Activated naive CD8-positive, alpha-beta T cell treated with anti-CD3 and anti-CD28 coated beads for 36 hours (primary cell): ENCODE results near the gene PMAIP1. TPM values are rescaled to one million over a fixed set of nuclear protein-coding genes. Genes with fewer than 3 reads are reported as not detected.

Experiments
- DNase-seq: peaks from one replicate; pipeline ENCODE4 v3.0.0; 2021
- H3K27ac Mint-ChIP-seq: one replicate; pipeline ENCODE4 v1.8.0; 2022; ENCODE audit warnings: mild to moderate bottlenecking, moderate library complexity, mixed read lengths
- H3K27me3 Mint-ChIP-seq: one replicate; pipeline ENCODE4 v1.8.0; 2022; ENCODE audit warnings: mild to moderate bottlenecking, mixed read lengths
- H3K36me3 Mint-ChIP-seq: one replicate; pipeline ENCODE4 v1.8.0; 2021; ENCODE audit warnings: mild to moderate bottlenecking, mixed read lengths
- H3K4me1 Mint-ChIP-seq: one replicate; pipeline ENCODE4 v1.8.0; 2021; ENCODE audit warnings: mixed read lengths
- H3K4me3 Mint-ChIP-seq: one replicate; pipeline ENCODE4 v1.8.0; 2022; ENCODE audit warnings: mild to moderate bottlenecking, moderate library complexity, mixed read lengths
- H3K9me3 Mint-ChIP-seq: one replicate; pipeline ENCODE4 v1.8.0; 2022; ENCODE audit warnings: mixed read lengths
- total RNA-seq, 2 experiments: library from RNA; stranded (reverse); gene quantifications; one replicate each; pipeline ENCODE4 v1.2.3, GENCODE V29; 2021

The PMAIP1 gene
- total RNA-seq, 2 experiments from 2014 or later: 82.0 to 83.4 TPM

DNA sequence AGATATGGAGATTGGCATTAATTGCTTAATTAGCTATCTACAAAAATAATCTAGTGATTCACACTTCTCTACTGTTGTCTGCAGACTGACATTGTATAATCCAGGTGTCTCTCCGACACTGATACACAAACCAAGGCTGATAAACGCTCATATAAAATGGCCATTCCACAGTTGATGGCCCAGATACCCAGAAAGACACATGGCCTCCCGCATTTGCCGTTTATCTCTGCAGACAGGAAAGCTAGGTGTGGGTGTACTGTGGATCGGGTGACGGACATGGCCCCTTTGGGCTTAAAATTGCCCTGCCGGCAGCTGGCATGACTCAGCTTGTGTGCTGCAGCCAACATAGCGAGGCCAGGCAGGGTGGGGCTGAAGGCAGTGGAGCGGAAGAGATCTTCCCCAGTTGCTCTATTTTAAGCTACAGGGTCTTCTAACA lies 18.5 kb downstream of the PMAIP1 start:
- Mint-ChIP-seq H3K4me3 (peak overlapping the region; percentile 16), H3K27me3 (peaks cover 17% of the 10 kb centered on the region), H3K27ac (no peak overlapping the region), H3K36me3 (no peaks in the 10 kb centered on the region), H3K9me3 (no peaks in the 10 kb centered on the region), H3K4me1 (peaks cover 21% of the 10 kb centered on the region)
- peak; percentile 22 for DNase-seq

DNA sequence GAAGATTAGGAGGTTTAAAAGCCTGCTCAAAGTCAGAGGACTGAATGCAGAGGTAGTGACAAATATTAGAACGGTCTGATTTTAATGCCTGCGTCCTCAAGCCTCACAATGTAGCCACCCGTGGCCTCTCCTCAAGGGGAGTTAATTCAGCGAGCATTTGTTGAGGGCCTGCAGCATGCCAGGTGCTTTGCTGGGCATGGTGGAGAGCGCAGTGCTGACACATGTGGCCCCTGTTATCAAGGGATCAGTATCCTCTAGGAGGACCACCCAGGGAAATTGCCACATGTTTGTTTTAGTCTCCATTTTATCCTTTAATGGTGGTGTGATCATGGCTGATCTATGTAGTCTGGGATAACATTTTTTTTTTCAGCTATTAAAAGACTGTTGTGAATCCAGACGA lies 19.2 kb downstream of the PMAIP1 start:
- peaks cover 28% of the 10 kb centered on the region for H3K4me1 Mint-ChIP-seq
- no peak for DNase-seq
- no peaks in the 10 kb centered on the region for H3K36me3 Mint-ChIP-seq
- peaks cover 19% of the 10 kb centered on the region for H3K27me3 Mint-ChIP-seq
- H3K27ac Mint-ChIP-seq: no peak overlapping the region
- H3K4me3 Mint-ChIP-seq: no peak overlapping the region
- no peaks in the 10 kb centered on the region for H3K9me3 Mint-ChIP-seq

GRCh38 chr18:59921384-59921891 lies 21.6 kb downstream of the PMAIP1 start:
- Mint-ChIP-seq H3K36me3 (no peaks in the 10 kb centered on the region), H3K4me3 (no peak overlapping the region), H3K9me3 (no peaks in the 10 kb centered on the region), H3K27ac (peak overlapping the region; percentile 57), H3K4me1 (peaks cover 35% of the 10 kb centered on the region), H3K27me3 (peaks cover 29% of the 10 kb centered on the region)
- peak; percentile 69 for DNase-seq

- Mint-ChIP-seq H3K27me3 (peaks cover 20% of the 10 kb centered on the region), H3K4me3 (no peak overlapping the region), H3K27ac (no peak overlapping the region), H3K9me3 (no peaks in the 10 kb centered on the region), H3K4me1 (peaks cover 41% of the 10 kb centered on the region), H3K36me3 (no peaks in the 10 kb centered on the region)
- no peak for DNase-seq
Measured at GRCh38 chr18:59923539-59924196, 23.9 kb downstream of the PMAIP1 start.

DNA sequence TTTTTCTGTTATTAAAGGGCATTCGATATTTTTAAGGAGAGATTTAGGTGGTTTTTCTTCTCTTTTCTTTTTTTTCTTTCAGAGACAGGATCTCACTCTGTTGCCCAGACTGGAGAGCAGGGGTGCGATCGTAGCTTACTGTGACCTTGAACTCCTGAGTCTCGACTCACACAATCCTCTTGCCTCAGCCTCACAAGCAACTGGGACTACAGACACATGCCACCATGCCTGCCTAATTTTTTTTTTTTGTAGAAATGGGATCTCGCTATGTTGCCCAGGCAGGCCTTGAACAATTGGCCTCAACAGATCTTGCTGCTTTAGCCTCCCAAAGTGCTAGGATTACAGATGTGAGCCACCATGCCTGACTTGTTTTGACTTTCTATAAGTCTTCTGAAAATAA lies 26.3 kb downstream of the PMAIP1 start:
- H3K4me1 Mint-ChIP-seq: peaks cover 41% of the 10 kb centered on the region
- no peaks in the 10 kb centered on the region for H3K9me3 Mint-ChIP-seq

GRCh38 chr18:59927246-59927825 lies 27.5 kb downstream of the PMAIP1 start:
- Mint-ChIP-seq H3K4me1 (peaks cover 32% of the 10 kb centered on the region), H3K9me3 (no peaks in the 10 kb centered on the region), H3K27me3 (peaks cover 12% of the 10 kb centered on the region), H3K27ac (peak overlapping the region; percentile 73), H3K36me3 (no peaks in the 10 kb centered on the region), H3K4me3 (no peak overlapping the region)
- DNase-seq: peak; percentile 33

More for the DNA sequence above, 26.3 kb downstream of the PMAIP1 start:
- Mint-ChIP-seq H3K4me3 (no peak overlapping the region), H3K27ac (peak overlapping the region; percentile 73), H3K36me3 (no peaks in the 10 kb centered on the region), H3K27me3 (peaks cover 20% of the 10 kb centered on the region)
- no peak for DNase-seq

DNA sequence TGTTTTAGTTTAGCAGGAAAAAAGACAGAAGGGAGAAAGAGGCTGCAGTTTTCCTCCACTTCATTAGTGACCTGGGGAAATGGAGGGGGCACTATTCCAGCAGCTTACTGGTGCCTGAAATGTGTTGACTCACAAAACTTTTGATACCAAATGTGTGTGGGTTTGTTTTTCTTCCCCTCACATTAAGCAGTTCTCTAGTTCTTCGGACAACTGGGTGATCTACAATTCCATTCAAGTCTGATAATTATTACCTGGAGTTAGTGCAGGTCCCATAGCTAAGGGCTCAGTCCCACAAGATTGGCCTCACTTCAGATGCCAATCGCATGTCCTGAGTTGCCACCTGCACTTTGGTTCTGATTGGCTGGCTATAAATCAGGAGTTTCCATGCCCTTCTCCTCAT lies 28.4 kb downstream of the PMAIP1 start:
- no peak overlapping the region for H3K27ac Mint-ChIP-seq
- peaks cover 12% of the 10 kb centered on the region for H3K27me3 Mint-ChIP-seq

GRCh38 chr18:59929621-59930295 lies 30.0 kb downstream of the PMAIP1 start:
- H3K4me3 Mint-ChIP-seq: no peak overlapping the region
- H3K27ac Mint-ChIP-seq: no peak overlapping the region
- peaks cover 20% of the 10 kb centered on the region for H3K4me1 Mint-ChIP-seq
- H3K36me3 Mint-ChIP-seq: no peaks in the 10 kb centered on the region
- peaks cover 3% of the 10 kb centered on the region for H3K27me3 Mint-ChIP-seq
- no peak for DNase-seq
- no peaks in the 10 kb centered on the region for H3K9me3 Mint-ChIP-seq

More for the DNA sequence above, 28.4 kb downstream of the PMAIP1 start:
- no peaks in the 10 kb centered on the region for H3K36me3 Mint-ChIP-seq
- no peak for DNase-seq
- H3K4me3 Mint-ChIP-seq: no peak overlapping the region
- H3K9me3 Mint-ChIP-seq: no peaks in the 10 kb centered on the region
- peaks cover 31% of the 10 kb centered on the region for H3K4me1 Mint-ChIP-seq

DNA sequence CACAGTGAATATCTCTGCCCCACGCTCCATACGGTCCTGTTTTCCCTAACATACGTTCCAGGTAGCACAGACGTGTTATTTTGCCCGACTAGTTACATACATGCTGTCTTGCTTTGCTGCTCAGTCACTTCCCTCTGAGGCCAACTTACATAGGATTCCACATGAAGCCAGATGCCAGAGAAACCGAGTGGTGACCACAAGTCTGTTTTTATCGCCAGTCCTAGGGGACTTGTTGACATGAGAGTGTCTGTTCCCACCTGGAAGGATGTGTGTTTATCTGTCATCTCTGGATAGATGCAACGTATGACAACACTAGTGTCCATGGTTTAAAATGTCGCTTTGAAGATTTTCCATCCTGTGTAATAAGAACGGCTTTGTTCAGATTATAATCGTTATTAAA lies 32.6 kb downstream of the PMAIP1 start:
- no peaks in the 10 kb centered on the region for H3K9me3 Mint-ChIP-seq
- H3K4me1 Mint-ChIP-seq: peaks cover 6% of the 10 kb centered on the region
- no peak overlapping the region for H3K4me3 Mint-ChIP-seq
- no peaks in the 10 kb centered on the region for H3K27me3 Mint-ChIP-seq
- H3K27ac Mint-ChIP-seq: no peak overlapping the region
- no peaks in the 10 kb centered on the region for H3K36me3 Mint-ChIP-seq
- DNase-seq: no peak

DNA sequence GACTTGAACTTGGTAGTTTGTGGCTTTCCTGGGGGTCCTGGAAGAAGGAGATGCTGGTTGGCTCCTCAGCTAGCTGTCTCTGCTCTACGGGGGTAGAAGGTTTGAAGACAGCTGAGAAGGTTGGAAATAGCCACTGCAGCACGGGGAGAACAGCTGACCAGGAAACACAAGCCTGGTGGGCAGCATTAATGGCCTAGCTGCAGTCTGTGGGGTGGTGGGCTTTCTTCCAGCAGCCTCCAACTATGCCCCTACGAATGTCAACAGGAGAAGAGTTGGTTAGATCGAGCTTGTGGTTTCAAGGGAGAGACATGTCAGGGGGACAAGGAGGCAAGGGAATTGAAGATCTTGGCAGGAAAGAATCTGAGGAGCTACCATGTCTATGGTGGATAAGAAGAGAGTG lies 38.9 kb downstream of the PMAIP1 start:
- H3K4me1 Mint-ChIP-seq: no peaks in the 10 kb centered on the region
- no peaks in the 10 kb centered on the region for H3K36me3 Mint-ChIP-seq
- H3K4me3 Mint-ChIP-seq: no peak overlapping the region
- no peak overlapping the region for H3K27ac Mint-ChIP-seq
- DNase-seq: no peak
- H3K9me3 Mint-ChIP-seq: no peaks in the 10 kb centered on the region
- peaks cover 4% of the 10 kb centered on the region for H3K27me3 Mint-ChIP-seq

DNA sequence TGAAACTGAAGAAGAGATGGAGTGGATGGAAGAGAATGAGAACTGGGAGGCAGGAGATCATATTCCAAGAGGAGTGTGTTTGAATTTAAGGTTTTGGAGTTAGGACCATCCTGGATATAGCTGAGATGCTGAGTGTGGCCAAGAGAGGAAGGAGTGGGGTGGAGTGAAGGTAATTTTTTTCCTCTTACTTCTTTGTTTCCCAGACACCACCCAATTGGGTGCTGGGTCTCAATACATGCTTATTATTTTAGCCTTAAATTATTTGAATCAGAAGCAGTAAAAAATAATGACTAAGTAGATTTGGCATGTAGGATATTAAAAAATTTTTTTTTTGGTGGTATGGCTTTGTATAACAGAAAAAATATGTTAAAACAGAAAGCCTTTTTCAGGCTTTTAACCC lies 39.3 kb downstream of the PMAIP1 start:
- H3K27ac Mint-ChIP-seq: no peak overlapping the region
- no peak overlapping the region for H3K4me3 Mint-ChIP-seq
- H3K27me3 Mint-ChIP-seq: peaks cover 4% of the 10 kb centered on the region
- H3K4me1 Mint-ChIP-seq: no peaks in the 10 kb centered on the region
- DNase-seq: no peak
- no peaks in the 10 kb centered on the region for H3K36me3 Mint-ChIP-seq
- no peaks in the 10 kb centered on the region for H3K9me3 Mint-ChIP-seq

- Mint-ChIP-seq H3K4me3 (no peak overlapping the region), H3K36me3 (no peaks in the 10 kb centered on the region), H3K27ac (no peak overlapping the region), H3K27me3 (peaks cover 4% of the 10 kb centered on the region), H3K9me3 (no peaks in the 10 kb centered on the region), H3K4me1 (no peaks in the 10 kb centered on the region)
- DNase-seq: no peak
Measured at GRCh38 chr18:59940068-59940467, 40.3 kb downstream of the PMAIP1 start.

DNA sequence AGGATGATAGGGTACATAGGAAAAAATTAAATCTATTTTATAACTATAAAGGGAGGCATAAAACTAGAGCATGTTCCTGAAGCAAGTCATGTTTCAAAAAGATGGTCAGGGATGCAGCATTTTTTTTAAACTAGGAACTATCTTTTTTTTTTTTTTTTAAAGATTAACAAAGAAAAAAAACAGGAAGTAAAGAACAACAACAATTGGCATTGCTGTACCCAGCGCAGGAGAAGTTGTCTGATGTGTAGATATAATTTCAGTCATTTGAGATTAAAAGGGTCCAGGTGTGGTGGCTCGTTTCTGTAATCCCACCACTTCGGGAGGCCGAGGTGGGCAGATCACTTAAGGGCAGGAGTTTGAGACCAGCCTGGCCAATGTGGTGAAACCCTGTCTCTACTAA lies 41.5 kb downstream of the PMAIP1 start:
- H3K4me1 Mint-ChIP-seq: no peaks in the 10 kb centered on the region
- H3K36me3 Mint-ChIP-seq: no peaks in the 10 kb centered on the region
- no peak overlapping the region for H3K27ac Mint-ChIP-seq
- DNase-seq: no peak
- H3K9me3 Mint-ChIP-seq: no peaks in the 10 kb centered on the region
- no peak overlapping the region for H3K4me3 Mint-ChIP-seq
- peaks cover 4% of the 10 kb centered on the region for H3K27me3 Mint-ChIP-seq

DNA sequence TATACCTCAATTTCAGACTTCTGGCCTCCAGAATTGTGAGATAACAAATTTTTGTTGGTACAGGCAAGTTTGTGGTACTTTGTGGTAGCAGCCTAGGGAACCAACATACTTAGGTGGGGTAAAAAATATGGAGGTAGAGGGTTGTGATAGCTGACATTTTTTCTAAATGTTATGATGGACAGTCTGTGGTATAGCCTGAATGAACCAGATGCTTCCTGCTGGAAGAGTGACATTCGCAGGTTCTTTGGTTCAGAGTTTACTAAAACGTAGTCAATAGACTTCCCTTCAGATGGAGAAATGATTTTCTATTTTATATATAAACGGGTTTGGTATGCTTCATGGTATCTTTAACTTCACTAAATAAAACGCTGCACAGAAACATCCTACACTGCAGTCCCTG lies 42.8 kb downstream of the PMAIP1 start:
- Mint-ChIP-seq H3K4me1 (no peaks in the 10 kb centered on the region), H3K4me3 (no peak overlapping the region), H3K9me3 (no peaks in the 10 kb centered on the region), H3K27ac (no peak overlapping the region), H3K27me3 (peaks cover 4% of the 10 kb centered on the region), H3K36me3 (no peaks in the 10 kb centered on the region)
- no peak for DNase-seq

GRCh38 chr18:59945544-59945943 lies 45.7 kb downstream of the PMAIP1 start:
- Mint-ChIP-seq H3K36me3 (no peaks in the 10 kb centered on the region), H3K4me1 (peaks cover 5% of the 10 kb centered on the region), H3K27ac (no peak overlapping the region), H3K4me3 (no peak overlapping the region), H3K27me3 (peaks cover 4% of the 10 kb centered on the region), H3K9me3 (no peaks in the 10 kb centered on the region)
- no peak for DNase-seq
